CD4-positive, alpha-beta T cell (primary cell): ENCODE results near the gene TBC1D22A. TPM values are rescaled to one million over a fixed set of nuclear protein-coding genes. Genes with fewer than 3 reads are reported as not detected.

Source experiments
- ATAC-seq: fragments of 200-7000 bp; cut with Tn5 transposase; one replicate; pipeline ENCODE4 v1.10.0; 2022; ENCODE audit warnings: mild to moderate bottlenecking; ENCODE audit not compliant: poor library complexity
- CTCF ChIA-PET: fragments of 350-600 bp; sonication (Branson Sonifier 250); formaldehyde crosslinking; loops from one replicate; lab custom pipeline; 2021; ENCODE audit warnings: antibody characterized with exemption, inconsistent platforms; lab: Charles Lee
- POLR2A ChIA-PET: fragments of 350-600 bp; sonication (Branson Sonifier 250); formaldehyde crosslinking; loops from one replicate; lab custom pipeline; 2021; ENCODE audit warnings: antibody characterized with exemption, inconsistent platforms; lab: Charles Lee
- DNase-seq, 14 experiments: peaks; one replicate each; pipeline ENCODE4 v3.0.0-alpha.2; 2013 to 2020; ENCODE audit warnings: mixed read lengths in 2 of 14
- H3K27ac ChIP-seq, 2 donors: one replicate each; pipeline versions ENCODE4 v1.5.1 to v1.7.0; 2013; ENCODE audit warnings: low read length in 2 of 2, low read depth in 1 of 2, mild to moderate bottlenecking in 1 of 2
- H3K27me3 ChIP-seq, 2 experiments: 1 replicate in 1 of 2; 2 replicates in 1 of 2; pipeline versions ENCODE4 v1.6.1 to v1.7.0; 2013; ENCODE audit warnings: low read length in 2 of 2, control low read depth in 1 of 2, mild to moderate bottlenecking in 1 of 2, moderate library complexity in 1 of 2; ENCODE audit not compliant: insufficient read depth in 2 of 2, control insufficient read depth in 1 of 2
- H3K36me3 ChIP-seq: one replicate; pipeline ENCODE4 v1.6.1; 2013; ENCODE audit warnings: low read length, control low read depth; ENCODE audit not compliant: insufficient read depth
- H3K4me1 ChIP-seq: one replicate; pipeline ENCODE4 v1.6.1; 2013; ENCODE audit warnings: low read length, control low read depth; ENCODE audit not compliant: insufficient read depth
- H3K4me3 ChIP-seq: one replicate; pipeline ENCODE4 v1.5.1; 2013; ENCODE audit warnings: mild to moderate bottlenecking, low read length, moderate library complexity
- H3K9me3 ChIP-seq, 2 experiments: 1 replicate in 1 of 2; 2 replicates in 1 of 2; pipeline versions ENCODE4 v1.6.1 to v1.7.0; 2013; ENCODE audit warnings: low read length in 2 of 2, mild to moderate bottlenecking in 2 of 2, control low read depth in 1 of 2, moderate library complexity in 1 of 2; ENCODE audit not compliant: control insufficient read depth in 1 of 2, insufficient read depth in 1 of 2
- H3K27ac Mint-ChIP-seq: one replicate; pipeline ENCODE4 v1.8.0; 2020; ENCODE audit warnings: mixed read lengths
- H3K27me3 Mint-ChIP-seq: one replicate; pipeline ENCODE4 v1.8.0; 2021; ENCODE audit warnings: mixed read lengths
- H3K36me3 Mint-ChIP-seq: one replicate; pipeline ENCODE4 v1.8.0; 2021; ENCODE audit warnings: low read depth, mixed read lengths
- H3K4me1 Mint-ChIP-seq: one replicate; pipeline ENCODE4 v1.8.0; 2021; ENCODE audit warnings: low read depth, mixed read lengths
- H3K4me3 Mint-ChIP-seq: one replicate; pipeline ENCODE4 v1.8.0; 2020; ENCODE audit warnings: mild to moderate bottlenecking, mixed read lengths
- H3K9me3 Mint-ChIP-seq: one replicate; pipeline ENCODE4 v1.8.0; 2020; ENCODE audit warnings: mixed read lengths
- CTCF ChIP-seq: fragments of 200-600 bp; IDR thresholded peaks from one replicate; pipeline ENCODE4 v1.8.0; 2022; ENCODE audit warnings: antibody characterized with exemption, mild to moderate bottlenecking
- intact Hi-C, 2 experiments: fragments of 100-400 bp; cut with DNase I in 1 of 2; cut with micrococcal nuclease in 1 of 2; formaldehyde crosslinking; loops; one replicate each; pipeline versions ENCODE4 v1.15.1 to v1.9.0; 2023 to 2025; cut with DNase I, micrococcal nuclease
- total RNA-seq, 174 experiments: library from RNA in 2 of 174; stranded (reverse) in 2 of 174; gene quantifications; one replicate each; pipeline ENCODE4 v1.2.3 and lab custom pipeline; 2021 to 2026

TBC1D22A gene
- total RNA-seq, 2 experiments from 2014 or later = 27.1 to 31.7 TPM

- Histone ChIP-seq H3K9me3 (no peaks in the 10 kb centered on the region), H3K4me1 (no peaks in the 10 kb centered on the region), H3K27me3 (no peaks in the 10 kb centered on the region), H3K36me3 (peaks cover 24% of the 10 kb centered on the region), H3K4me3 (no peak overlapping the region), H3K27ac (no peak overlapping the region)
- DNase-seq = no peak
- Mint-ChIP-seq H3K36me3 (peaks cover 83% of the 10 kb centered on the region), H3K4me1 (peaks cover 18% of the 10 kb centered on the region), H3K4me3 (no peak overlapping the region), H3K27ac (no peak overlapping the region), H3K27me3 (no peaks in the 10 kb centered on the region), H3K9me3 (no peaks in the 10 kb centered on the region)
- intact Hi-C loops = no loop called here
- POLR2A ChIA-PET = no interaction called here
- ATAC-seq = no peak
- TF ChIP-seq CTCF = no peak
- CTCF ChIA-PET = no interaction called here
Observed at GRCh38 chr22:46827781-46828180, 65.3 kb downstream of the TBC1D22A start.

- no peak for TF ChIP-seq CTCF
- no peak overlapping the region for H3K27ac ChIP-seq
- H3K36me3 ChIP-seq = peaks cover 22% of the 10 kb centered on the region
- CTCF ChIA-PET = no interaction called here
- no peaks in the 10 kb centered on the region for H3K27me3 Mint-ChIP-seq
- no peak overlapping the region for H3K27ac Mint-ChIP-seq
- H3K4me1 Mint-ChIP-seq = peaks cover 18% of the 10 kb centered on the region
- H3K27me3 ChIP-seq = no peaks in the 10 kb centered on the region
- no peak overlapping the region for H3K4me3 ChIP-seq
- H3K9me3 Mint-ChIP-seq = no peaks in the 10 kb centered on the region
- no peak overlapping the region for H3K4me3 Mint-ChIP-seq
- no peak for DNase-seq
- POLR2A ChIA-PET = no interaction called here
- peaks cover 83% of the 10 kb centered on the region for H3K36me3 Mint-ChIP-seq
- H3K9me3 ChIP-seq = peaks cover 0 to 3% of the 10 kb centered on the region in 2 experiments
- intact Hi-C loops = no loop called here
- no peaks in the 10 kb centered on the region for H3K4me1 ChIP-seq
- ATAC-seq = no peak
Observed at GRCh38 chr22:46828323-46828900, 66.0 kb downstream of the TBC1D22A start.

GRCh38 chr22:46829117-46829891 lies 66.9 kb downstream of the TBC1D22A start:
- POLR2A ChIA-PET = interaction anchor here (0.5 kb wide), 1 partner anchor 23 kb away, joined by 4 read pairs; no protein-coding TSS in a partner anchor
- H3K9me3 Mint-ChIP-seq = no peaks in the 10 kb centered on the region
- H3K4me3 Mint-ChIP-seq = no peak overlapping the region
- H3K4me1 ChIP-seq = no peaks in the 10 kb centered on the region
- no peak for DNase-seq
- CTCF ChIA-PET = interaction anchor here (1.5 kb wide), 1 partner anchor 266 kb away, joined by 5 read pairs; no protein-coding TSS in a partner anchor
- no peaks in the 10 kb centered on the region for H3K27me3 Mint-ChIP-seq
- H3K36me3 Mint-ChIP-seq = peaks cover 83% of the 10 kb centered on the region
- H3K27ac Mint-ChIP-seq = no peak overlapping the region
- ATAC-seq = no peak
- H3K36me3 ChIP-seq = peaks cover 15% of the 10 kb centered on the region
- H3K27me3 ChIP-seq = no peaks in the 10 kb centered on the region
- H3K4me3 ChIP-seq = no peak overlapping the region
- H3K27ac ChIP-seq = no peak overlapping the region
- intact Hi-C loops = no loop called here
- no peak for TF ChIP-seq CTCF
- peaks cover 18% of the 10 kb centered on the region for H3K4me1 Mint-ChIP-seq
- peaks cover 0 to 3% of the 10 kb centered on the region in 2 experiments for H3K9me3 ChIP-seq
